PC-9 (cell line): ENCODE results near the gene CNNM4. TPM values are rescaled to one million over a fixed set of nuclear protein-coding genes. Genes with fewer than 3 reads are reported as not detected.

ENCODE experiments used
- BruUV-seq: library from RNA; stranded (reverse); fragments of 400-500 nt; replicated peaks from 2 replicates; lab custom pipeline; 2021; lab: Mats Ljungman, UMichigan
- CTCF ChIA-PET: fragments of 300-600 bp; sonication (Branson Sonifier 250); formaldehyde crosslinking; loops from one replicate; lab custom pipeline; 2022; ENCODE audit warnings: antibody characterized with exemption; lab: Charles Lee
- POLR2A ChIA-PET: fragments of 300-600 bp; sonication (Branson Sonifier 250); formaldehyde crosslinking; loops from one replicate; lab custom pipeline; 2022; ENCODE audit warnings: antibody characterized with exemption; ENCODE audit not compliant: unreplicated experiment; lab: Charles Lee
- DNase-seq, 2 experiments: peaks; one replicate each; pipeline versions ENCODE4 v3.0.0 to v3.0.0-alpha.2; 2015 to 2022; ENCODE audit warnings: mixed read lengths in 1 of 2
- H2AFZ ChIP-seq: fragments of 200-600 bp; sonication (generic); 2 replicates; pipeline ENCODE4 v1.8.1; 2017; ENCODE audit warnings: antibody characterized with exemption
- H3F3A ChIP-seq: fragments of 200-600 bp; sonication (generic); 2 replicates; pipeline ENCODE4 v1.8.1; 2017; ENCODE audit warnings: antibody characterized with exemption, mild to moderate bottlenecking, low read depth; ENCODE audit not compliant: insufficient read depth
- H3K27ac ChIP-seq: fragments of 200-600 bp; sonication (generic); 2 replicates; pipeline ENCODE4 v1.6.1; 2016; ENCODE audit warnings: mixed run types
- H3K27me3 ChIP-seq: fragments of 200-600 bp; sonication (generic); 2 replicates; pipeline ENCODE4 v1.6.1; 2016; ENCODE audit warnings: low read depth, mixed run types; ENCODE audit not compliant: insufficient read depth
- H3K36me3 ChIP-seq: fragments of 200-600 bp; sonication (generic); 2 replicates; pipeline ENCODE4 v1.6.1; 2016; ENCODE audit warnings: low read depth, mixed run types
- H3K4me1 ChIP-seq: fragments of 200-600 bp; sonication (generic); replicated peaks from 2 replicates; pipeline ENCODE4 v1.6.1; 2016; ENCODE audit warnings: mixed run types; ENCODE audit not compliant: insufficient read depth
- H3K4me2 ChIP-seq: fragments of 200-600 bp; sonication (generic); 2 replicates; pipeline ENCODE4 v1.6.1; 2017; ENCODE audit warnings: mixed run types
- H3K4me3 ChIP-seq: fragments of 200-600 bp; sonication (generic); 2 replicates; pipeline ENCODE4 v1.6.1; 2016; ENCODE audit warnings: mixed run types
- H3K79me2 ChIP-seq: fragments of 200-600 bp; sonication (generic); 2 replicates; pipeline ENCODE4 v1.6.1; 2017; ENCODE audit warnings: low read depth, mixed run types
- H3K9me2 ChIP-seq: fragments of 200-600 bp; sonication (generic); 2 replicates; pipeline ENCODE4 v1.8.1; 2017; ENCODE audit warnings: mild to moderate bottlenecking; ENCODE audit not compliant: insufficient read depth
- H3K9me3 ChIP-seq: fragments of 200-600 bp; sonication (generic); 2 replicates; pipeline ENCODE4 v1.8.1; 2016; ENCODE audit warnings: low read depth; ENCODE audit not compliant: insufficient read depth
- H4K20me1 ChIP-seq: fragments of 200-600 bp; sonication (generic); 2 replicates; pipeline ENCODE4 v1.8.1; 2017; ENCODE audit not compliant: insufficient read depth
- CTCF ChIP-seq: fragments of 200-600 bp; sonication (generic); conservative IDR thresholded peaks from 2 replicates; pipeline ENCODE4 v1.6.1; 2017; ENCODE audit warnings: mixed run types, antibody characterized with exemption, mild to moderate bottlenecking, moderate library complexity
- EZH2 ChIP-seq: fragments of 200-600 bp; sonication (generic); IDR thresholded peaks from 2 replicates; pipeline ENCODE4 v1.8.0; 2017; ENCODE audit warnings: antibody characterized with exemption, low read depth
- intact Hi-C: fragments of 100-400 bp; cut with micrococcal nuclease; formaldehyde crosslinking; loops from one replicate; pipeline ENCODE4 v1.10.0; 2022; ENCODE audit not compliant: unreplicated experiment
- total RNA-seq: library from RNA; stranded (reverse); gene quantifications from 2 replicates; pipeline ENCODE4 v1.2.3, GENCODE V29; 2021

The CNNM4 gene
- total RNA-seq, 1 experiment from 2014 or later = 31.4 TPM

- Histone ChIP-seq H2AFZ (no peak overlapping the region), H4K20me1 (no peaks in the 10 kb centered on the region), H3K79me2 (no peaks in the 10 kb centered on the region), H3K36me3 (no peaks in the 10 kb centered on the region), H3K27me3 (no peaks in the 10 kb centered on the region), H3K27ac (no peak overlapping the region), H3K9me3 (no peaks in the 10 kb centered on the region), H3K4me2 (no peak overlapping the region), H3K4me3 (no peak overlapping the region), H3F3A (no peaks in the 10 kb centered on the region; the same call in 1 of the 2 replicates), H3K4me1 (no peaks in the 10 kb centered on the region), H3K9me2 (no peaks in the 10 kb centered on the region)
- no peak for DNase-seq
- CTCF ChIA-PET = no interaction called here
- POLR2A ChIA-PET = no interaction called here
- intact Hi-C loops = no loop called here
- no TSS peak for BruUV-seq
- TF ChIP-seq CTCF (no peak), EZH2 (no peak)
Measured at GRCh38 chr2:96848264-96848663, 87.6 kb downstream of the CNNM4 start.

- H3K4me3 ChIP-seq = no peak overlapping the region
- no peaks in the 10 kb centered on the region for H4K20me1 ChIP-seq
- CTCF ChIA-PET = no interaction called here
- peaks cover 20% of the 10 kb centered on the region; the same call in 1 of the 2 replicates for H3K79me2 ChIP-seq
- H3K4me2 ChIP-seq = no peak overlapping the region
- H3F3A ChIP-seq = no peaks in the 10 kb centered on the region; the same call in 1 of the 2 replicates
- no TSS peak for BruUV-seq
- TF ChIP-seq EZH2 (no peak), CTCF (no peak)
- intact Hi-C loops = no loop called here
- DNase-seq = no peak
- H2AFZ ChIP-seq = no peak overlapping the region
- H3K27ac ChIP-seq = no peak overlapping the region
- H3K36me3 ChIP-seq = no peaks in the 10 kb centered on the region
- no peaks in the 10 kb centered on the region for H3K9me2 ChIP-seq
- H3K9me3 ChIP-seq = no peaks in the 10 kb centered on the region
- peaks cover 10% of the 10 kb centered on the region for H3K4me1 ChIP-seq
- no peaks in the 10 kb centered on the region for H3K27me3 ChIP-seq
- POLR2A ChIA-PET = no interaction called here
Measured at GRCh38 chr2:96852667-96853066, 92.0 kb downstream of the CNNM4 start.

GRCh38 chr2:96853321-96853720, 92.6 kb downstream of the CNNM4 start:
- POLR2A ChIA-PET = no interaction called here
- TF ChIP-seq EZH2 (no peak), CTCF (no peak)
- intact Hi-C loops = no loop called here
- H2AFZ ChIP-seq = no peak overlapping the region
- no peaks in the 10 kb centered on the region for H3K36me3 ChIP-seq
- H3K4me1 ChIP-seq = peaks cover 10% of the 10 kb centered on the region
- no peak overlapping the region for H3K4me2 ChIP-seq
- peaks cover 20% of the 10 kb centered on the region; the same call in 1 of the 2 replicates for H3K79me2 ChIP-seq
- CTCF ChIA-PET = no interaction called here
- H3K27me3 ChIP-seq = no peaks in the 10 kb centered on the region
- no peak for DNase-seq
- no peaks in the 10 kb centered on the region for H4K20me1 ChIP-seq
- H3K9me2 ChIP-seq = no peaks in the 10 kb centered on the region
- H3K9me3 ChIP-seq = no peaks in the 10 kb centered on the region
- no peak overlapping the region for H3K4me3 ChIP-seq
- H3K27ac ChIP-seq = no peak overlapping the region
- no TSS peak for BruUV-seq
- H3F3A ChIP-seq = no peaks in the 10 kb centered on the region
